GM23248 (cell line): ENCODE results near the gene NAA20.

Experiments used
- EZH2 ChIP-seq: fragments of 200-600 bp; sonication (generic); IDR thresholded peaks from 2 replicates; pipeline ENCODE4 v1.6.1; 2018; ENCODE audit warnings: antibody characterized with exemption, mild to moderate bottlenecking; ENCODE audit not compliant: insufficient read depth, poor library complexity, severe bottlenecking
- EZH2phosphoT487 ChIP-seq: fragments of 200-600 bp; sonication (generic); IDR thresholded peaks from 2 replicates; pipeline ENCODE4 v1.6.1; 2018; ENCODE audit warnings: antibody characterized with exemption, moderate library complexity, mild to moderate bottlenecking, low read depth; ENCODE audit not compliant: insufficient read depth

DNA sequence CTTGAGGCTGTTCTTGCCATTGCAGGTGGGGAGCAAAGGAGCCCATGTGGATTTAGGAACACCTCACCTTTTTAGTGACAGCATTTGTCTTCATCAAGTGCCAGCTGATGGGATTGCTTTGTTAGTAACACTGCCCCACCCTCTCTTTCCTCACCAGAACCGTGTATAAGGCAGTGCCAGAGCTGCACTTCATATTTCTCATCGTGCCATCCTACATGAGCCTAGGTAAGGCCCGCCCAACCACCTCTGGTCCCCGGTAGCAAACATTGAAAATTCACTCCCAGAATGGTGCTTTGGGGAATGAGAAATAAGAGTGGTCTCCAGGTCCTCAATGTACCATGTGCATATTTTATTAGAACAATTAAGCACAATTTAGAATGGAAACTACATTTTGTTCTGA lies 57.9 kb downstream of the NAA20 start:
- TF ChIP-seq EZH2, result no peak
- TF ChIP-seq EZH2phosphoT487, result no peak
